GM10266 (cell line): Measurements from ENCODE around the gene AK8.

ENCODE experiments used
- DNase-seq: peaks from one replicate; pipeline ENCODE4 v3.0.0; 2012; ENCODE audit errors: extremely low spot score
- CTCF ChIP-seq: IDR thresholded peaks from 2 replicates; pipeline ENCODE4 v1.5.1; 2012; ENCODE audit warnings: mild to moderate bottlenecking, low read depth; ENCODE audit not compliant: control insufficient read depth, insufficient read depth; ENCODE audit errors: missing control alignments

Gene AK8

DNA sequence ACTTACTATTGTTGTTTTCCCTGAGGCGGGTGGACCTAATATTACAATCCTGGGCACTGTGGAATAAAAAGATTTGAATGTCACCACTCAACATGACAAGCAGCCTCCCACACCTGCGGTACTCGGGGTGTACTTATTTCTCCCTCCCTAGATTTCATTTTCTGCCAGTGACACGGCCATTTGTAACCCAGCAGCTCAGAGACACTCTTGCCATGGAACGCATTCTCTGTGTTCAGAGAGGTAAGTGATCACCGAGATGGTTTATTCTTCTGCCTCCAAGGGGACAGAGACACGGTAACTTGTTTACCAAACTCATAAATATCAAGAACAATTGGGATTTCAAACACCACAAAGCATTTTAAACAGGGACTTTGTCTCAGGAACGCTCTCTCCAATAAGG lies 11.2 kb downstream of the AK8 start:
- TF ChIP-seq CTCF = no peak
- DNase-seq = no peak

GRCh38 chr9:132864691-132865090 lies 13.4 kb downstream of the AK8 start:
- TF ChIP-seq CTCF = no peak

GRCh38 chr9:132864277-132864676 lies 13.8 kb downstream of the AK8 start:
- DNase-seq = no peak
- TF ChIP-seq CTCF = no peak

More at GRCh38 chr9:132864691-132865090, 13.4 kb downstream of the AK8 start:
- DNase-seq = no peak

DNA sequence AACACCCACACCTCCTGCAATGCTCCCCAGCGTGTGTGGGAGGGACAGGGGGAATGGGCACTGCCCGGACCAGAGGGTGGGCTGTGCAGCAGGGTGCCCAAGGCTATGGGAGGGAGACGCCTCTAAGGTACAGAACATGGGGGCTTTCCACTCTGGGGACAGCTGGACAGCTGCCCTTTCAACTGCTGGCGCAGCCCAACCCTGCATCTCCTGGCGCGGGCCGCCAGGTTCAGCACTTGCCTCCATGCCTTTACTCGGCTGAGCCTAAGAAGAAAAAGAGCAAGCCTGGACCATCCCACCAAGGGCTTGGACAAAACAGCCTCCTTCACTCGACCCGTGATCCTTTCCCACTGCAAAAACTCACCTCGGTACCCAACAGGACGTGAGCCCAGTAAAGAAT lies 15.0 kb downstream of the AK8 start:
- DNase-seq = no peak
- TF ChIP-seq CTCF = no peak

- DNase-seq = no peak
- TF ChIP-seq CTCF = no peak
These were observed 15.6 kb downstream of the AK8 start for GRCh38 chr9:132862533-132862932.

DNA sequence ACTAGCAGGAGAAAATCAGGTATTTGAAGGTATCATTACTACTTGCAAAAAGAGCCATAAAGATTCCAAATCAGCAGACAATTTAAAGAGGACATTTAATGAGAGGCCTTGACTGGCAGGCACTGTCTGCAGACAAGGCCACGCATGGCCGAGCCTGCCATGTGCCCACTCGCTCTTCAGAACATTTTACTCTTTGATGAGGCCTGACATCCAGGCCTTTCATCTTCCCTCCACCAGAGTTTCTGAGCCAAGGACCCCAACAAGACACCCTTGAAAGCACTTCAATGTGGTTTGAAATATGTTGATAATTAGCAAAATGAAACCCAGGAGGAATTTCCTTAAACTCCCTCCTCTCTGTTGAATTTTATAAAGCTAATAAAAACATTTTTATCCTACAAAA lies 16.4 kb downstream of the AK8 start:
- no peak for DNase-seq
- TF ChIP-seq CTCF = no peak

- no peak for TF ChIP-seq CTCF
- DNase-seq = no peak
These were observed 19.3 kb downstream of the AK8 start for GRCh38 chr9:132858751-132859150.
